Skin of body (tissue), 2 donors: Measurements from ENCODE around the gene PELI1. TPM values are rescaled to one million over a fixed set of nuclear protein-coding genes. Genes with fewer than 3 reads are reported as not detected.
"Not testable (repeated sequence)": the region's sequence is repeated elsewhere in the genome, so short reads cannot be mapped to it uniquely, and the experiment has no call there.

ENCODE experiments used
- DNase-seq: peaks from one replicate; lab custom pipeline; 2025; lab: John Stamatoyannopoulos, UW
- total RNA-seq: library from RNA; depleted of rRNA; stranded (reverse); fragments of >200 nt; gene quantifications from one replicate; pipeline ENCODE4 v1.2.3, GENCODE V29; 2014

PELI1 gene
- total RNA-seq, 1 donor from 2014 or later, result 53.9 TPM

DNA sequence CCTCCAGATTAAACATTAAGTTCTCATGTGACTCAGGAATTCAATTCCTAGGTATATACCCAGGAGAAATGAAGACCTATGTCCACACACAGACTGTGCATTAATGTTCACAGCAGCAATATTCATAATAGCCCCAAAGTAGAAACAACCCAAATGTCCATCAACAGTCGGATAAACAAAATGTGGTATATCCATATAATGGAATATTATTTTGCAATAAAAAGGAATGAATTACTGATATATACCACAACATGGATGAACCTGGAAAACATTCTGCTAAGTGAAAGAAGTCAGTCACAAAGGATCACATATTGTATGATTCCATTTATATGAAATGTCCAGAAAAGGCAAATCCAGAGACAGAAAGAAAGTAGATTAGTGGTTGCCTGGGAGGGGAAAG is 20.5 kb downstream of the PELI1 start:
- no peak for DNase-seq

DNA sequence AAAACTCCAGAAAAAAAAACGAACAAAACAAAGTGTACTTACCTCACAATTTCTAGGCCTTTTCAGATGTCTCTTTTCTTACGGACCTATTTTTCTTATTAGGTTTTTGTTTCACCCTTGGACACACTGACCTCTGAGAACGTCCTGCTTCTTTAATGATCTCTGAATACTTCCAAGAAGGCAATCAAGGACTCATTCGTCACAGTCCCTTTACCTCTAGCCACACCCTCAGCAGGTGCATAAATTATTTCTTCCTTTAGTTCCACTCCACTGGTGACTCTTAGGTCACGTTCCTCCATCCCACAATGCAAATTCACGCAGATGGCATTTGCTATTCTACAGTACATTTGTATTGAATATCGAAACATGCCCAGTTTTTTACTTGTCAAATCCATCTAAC is 21.9 kb downstream of the PELI1 start:
- DNase-seq, result no peak

DNA sequence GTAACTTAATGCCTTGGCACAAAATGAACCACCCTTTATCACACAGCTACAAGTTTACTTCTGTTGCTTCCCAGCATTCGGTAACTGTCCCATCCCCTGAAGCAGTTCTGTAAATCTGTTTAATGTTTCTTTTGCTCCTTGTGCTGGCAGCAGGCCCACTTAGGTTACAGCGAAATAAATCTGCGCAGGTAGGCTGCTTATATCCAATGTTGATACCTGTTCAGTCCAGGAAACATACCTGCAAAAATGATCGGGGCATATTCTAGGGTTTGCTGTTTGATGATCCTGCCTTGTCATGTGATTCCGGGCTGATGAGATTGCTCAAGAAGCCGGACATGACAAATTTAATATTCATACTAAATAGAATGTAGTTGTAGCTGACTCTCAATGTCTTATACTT is 23.3 kb downstream of the PELI1 start:
- DNase-seq, result no peak

DNA sequence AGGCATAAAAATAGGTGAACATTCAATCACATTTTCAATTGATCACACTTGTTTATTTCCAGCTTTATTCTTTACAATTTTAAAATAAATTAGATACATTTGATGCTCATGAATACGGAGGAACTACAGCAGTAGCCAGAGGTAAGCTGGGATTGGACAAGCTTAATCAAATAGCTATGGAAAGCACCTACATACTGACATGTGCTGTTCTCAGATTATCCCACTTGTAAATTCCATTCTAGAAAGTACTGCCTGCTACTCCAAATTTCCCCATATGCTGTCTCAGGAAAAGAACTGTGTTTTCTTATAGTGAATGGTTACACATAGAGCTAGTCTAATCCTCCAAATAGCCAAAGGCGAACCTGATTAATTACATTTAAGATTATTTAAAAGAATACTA is 24.2 kb downstream of the PELI1 start:
- DNase-seq, result no peak

DNA sequence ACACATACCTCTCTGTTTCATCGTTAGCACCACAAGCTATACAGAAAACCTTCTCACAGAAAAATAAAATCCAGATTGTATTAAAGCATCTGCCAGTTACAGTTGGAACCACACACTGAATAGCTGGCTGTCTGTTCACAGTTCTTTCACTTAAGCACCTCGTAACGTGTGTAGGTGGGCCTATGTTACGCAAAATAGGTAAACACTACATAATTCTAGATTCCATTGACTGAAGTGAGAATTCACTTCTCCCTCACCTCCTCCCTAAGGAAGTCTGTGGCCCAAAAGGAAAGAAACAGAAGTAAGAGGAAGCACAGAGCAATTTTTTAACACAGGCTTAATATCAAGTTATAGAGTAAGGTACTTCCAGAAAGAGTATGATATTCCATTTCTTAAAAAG is 24.9 kb downstream of the PELI1 start:
- no peak for DNase-seq

DNA sequence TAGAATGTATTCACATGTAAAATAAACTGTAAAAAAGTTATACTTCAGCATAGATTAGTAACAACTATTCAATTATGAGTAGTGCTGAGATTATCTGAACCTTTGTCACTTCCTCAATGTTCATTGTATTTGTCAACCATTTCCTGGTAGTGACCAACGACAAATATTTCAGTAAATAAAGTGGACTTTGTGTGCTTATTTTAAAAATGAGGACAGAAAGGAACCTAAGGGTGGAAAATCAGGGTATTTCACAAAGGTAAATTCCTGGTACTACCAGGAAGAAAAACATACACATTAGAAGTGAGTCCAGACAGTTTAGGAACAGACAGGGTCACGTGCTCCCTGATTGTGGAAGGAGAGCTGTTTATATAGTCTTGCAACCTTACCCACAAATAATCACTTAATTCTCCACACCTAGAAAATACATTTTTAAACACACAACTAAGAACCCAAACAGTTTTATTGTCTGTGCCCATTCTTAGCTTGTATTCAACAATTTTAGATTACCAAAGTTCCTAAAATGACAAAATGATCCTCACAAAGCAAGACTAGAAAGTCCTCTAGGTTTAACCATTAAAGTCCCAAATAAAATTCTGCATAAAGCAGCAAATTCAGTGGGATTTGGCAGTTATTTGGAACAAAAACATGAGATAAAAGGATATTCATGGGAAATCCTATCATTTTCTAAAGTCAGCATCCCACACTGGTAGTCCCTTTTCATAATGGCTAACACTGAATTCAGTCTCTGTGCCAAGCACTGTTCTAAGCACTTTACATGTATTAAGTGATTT is 28.2 kb downstream of the PELI1 start:
- no peak for DNase-seq

DNA sequence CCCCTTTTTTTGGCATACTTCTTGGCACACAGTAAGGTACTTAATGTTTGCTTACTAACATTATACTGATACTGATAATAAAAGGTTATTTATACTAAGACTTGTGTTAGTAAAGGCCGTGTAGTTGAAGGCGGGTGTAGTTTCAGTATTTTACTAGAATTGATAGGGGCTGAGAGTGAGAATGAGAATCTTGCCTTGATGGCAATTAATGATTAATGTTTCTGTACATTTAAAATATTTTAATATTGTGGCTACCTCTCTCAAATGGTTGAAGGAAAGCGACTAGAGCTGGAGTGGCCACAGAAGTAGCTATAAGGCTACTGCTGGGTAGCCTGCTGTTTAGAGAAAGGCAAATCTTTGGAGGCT is 29.3 kb downstream of the PELI1 start:
- DNase-seq, result no peak

DNA sequence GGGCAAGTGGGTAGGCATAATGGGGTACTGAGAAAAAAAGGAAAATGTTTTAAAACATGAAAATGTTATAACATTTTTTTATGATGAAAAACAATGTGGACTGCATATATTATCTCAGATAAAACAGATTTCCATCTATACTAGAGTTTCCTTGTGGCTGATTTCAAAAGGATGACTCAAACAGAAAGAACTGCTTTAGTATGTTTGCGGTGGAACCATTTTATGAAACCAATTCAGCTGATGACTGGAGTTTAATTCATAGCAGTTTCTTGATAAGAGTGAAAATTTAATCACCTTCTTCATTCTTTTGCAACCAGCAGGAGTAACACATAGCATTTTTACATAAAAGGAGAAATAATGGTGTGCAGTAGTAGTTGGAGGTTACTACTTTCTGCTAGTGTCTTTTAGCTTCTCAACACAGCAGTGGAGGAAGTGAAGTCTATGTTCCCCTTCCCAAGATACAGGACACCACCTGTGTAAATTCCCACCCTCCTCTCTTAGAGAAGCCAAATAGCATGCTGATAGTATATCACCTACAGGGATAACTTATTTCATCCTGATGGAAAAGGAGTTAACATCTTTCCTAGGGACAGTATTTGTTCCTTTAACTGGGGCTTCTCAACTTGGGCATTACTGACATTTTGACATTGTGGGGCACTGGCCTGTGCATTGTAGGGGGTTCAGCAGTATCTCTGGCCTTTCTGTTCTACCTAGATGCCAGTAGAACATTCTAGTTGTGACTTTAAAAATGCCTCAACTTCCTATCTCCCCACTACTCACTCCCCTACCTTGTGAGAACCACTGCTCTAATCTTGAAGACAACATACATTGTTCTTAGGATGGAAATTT is 29.9 kb downstream of the PELI1 start:
- no peak for DNase-seq

DNA sequence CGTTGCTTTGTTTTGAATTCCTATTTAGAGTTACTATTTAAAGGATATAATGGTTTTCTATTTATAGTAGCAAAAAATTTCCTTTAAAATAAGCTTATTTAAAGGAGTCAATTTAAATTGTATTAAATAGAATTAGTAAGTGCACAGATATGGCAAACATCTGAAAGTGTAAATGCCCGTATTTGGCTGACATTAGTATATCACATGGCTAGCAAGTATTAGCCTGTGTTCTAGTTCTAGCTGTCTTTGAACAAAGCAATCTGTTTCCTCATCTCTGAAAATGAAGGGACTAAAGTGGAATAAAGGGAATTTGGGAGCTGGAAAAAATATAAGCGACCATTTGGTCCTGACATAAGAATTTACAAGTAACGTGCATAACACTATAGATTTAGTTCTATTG is 32.2 kb downstream of the PELI1 start:
- no peak for DNase-seq

DNA sequence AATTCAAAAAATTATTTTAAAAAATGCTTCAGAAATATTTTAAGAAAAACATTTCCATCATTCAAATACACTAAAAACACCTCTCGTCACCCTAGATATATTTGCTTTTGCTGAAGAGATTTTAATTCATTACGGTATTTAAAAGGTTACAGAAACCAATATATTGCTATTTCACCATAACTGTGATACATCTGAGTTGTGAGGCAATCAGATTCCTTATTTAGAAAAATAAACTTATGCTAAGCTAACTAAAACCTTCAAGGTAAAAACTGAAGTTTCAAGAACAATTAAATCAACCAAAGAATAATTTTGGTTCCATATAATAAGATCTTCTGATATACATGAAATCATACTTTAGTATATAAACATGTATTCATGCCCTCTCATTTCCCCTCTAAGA is 32.8 kb downstream of the PELI1 start:
- DNase-seq, result no peak

DNA sequence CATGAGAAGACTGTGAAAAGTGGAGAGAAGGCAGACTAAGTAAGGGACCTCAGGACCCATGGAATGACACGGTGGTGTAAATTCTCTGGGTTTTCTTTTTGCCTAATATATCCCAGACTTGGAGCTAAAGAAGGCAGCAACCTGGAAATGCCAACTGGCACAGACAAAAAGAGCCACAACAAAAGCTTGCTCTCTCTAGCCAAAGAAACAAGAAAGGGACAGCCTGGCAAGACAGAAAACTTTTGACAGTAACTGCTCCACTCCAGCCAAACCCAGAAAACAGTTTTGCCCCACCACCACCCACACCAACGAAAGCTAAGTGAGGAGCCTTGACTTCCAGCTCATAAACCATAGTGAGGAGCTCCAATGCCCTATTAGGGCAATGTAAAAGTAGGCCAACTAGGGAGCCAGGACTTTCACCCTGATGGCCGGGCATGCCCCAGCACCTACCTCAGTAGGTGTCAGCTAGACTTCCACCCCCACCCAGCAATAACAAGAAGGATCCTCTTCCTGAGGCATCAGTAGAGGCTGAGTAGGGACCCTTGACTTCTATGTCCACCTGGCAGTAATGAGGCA is 35.5 kb downstream of the PELI1 start:
- no peak for DNase-seq

DNA sequence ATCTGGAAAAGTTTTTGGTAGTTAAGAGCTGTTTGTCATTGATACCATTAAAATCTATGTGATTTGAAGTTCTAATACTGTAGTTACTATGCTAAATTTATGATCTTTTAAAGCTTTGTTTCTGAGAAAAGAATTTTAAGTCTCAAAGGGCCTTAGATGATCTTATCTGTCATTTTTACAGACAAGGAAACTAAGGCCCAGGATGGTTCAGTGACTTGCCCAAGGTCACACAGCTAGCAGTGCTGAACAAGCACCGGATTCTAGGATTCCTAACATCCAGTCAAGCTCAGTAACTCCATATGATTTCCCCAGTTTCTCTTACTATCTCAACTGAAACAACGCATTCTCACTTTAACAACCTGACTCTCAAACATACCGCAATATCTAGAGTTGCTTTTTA is 37.7 kb downstream of the PELI1 start:
- DNase-seq, result no peak

DNA sequence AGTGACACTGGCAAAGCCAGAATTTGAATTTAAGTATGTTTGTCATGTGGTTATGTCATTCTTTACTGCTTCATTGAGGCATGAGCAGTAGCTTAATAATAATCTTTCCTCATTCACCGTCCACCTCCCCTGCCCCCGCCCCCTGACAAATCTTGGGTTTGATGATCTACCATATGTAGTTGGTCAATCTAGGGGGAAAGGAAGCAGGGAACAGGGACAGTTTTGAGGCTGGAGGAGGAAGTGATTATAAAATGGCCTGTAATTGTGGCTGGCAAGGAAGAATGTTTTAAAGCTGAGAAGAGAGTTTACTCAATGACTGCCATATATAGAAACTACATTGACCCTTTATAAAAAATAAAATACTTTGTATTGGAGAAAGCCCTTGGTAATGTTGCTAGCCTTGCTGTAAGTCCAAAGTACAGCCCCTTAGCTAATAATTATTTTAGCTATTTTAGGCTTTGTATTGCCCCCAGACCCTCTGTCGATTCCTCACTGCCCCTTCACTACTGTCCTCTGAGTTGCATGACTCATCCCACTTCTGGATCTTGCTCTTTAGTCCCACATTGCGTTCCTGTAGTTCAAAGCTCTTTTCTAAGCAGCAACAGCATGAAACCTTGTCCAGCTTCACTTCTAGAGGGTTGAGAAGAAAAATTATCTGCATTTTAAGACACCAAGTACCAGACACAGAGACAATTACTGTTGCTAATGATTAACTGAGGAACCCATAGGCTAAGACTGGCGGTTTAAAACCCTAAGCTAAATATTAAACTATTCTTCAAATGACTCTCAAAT is 38.4 kb downstream of the PELI1 start:
- DNase-seq, result no peak

DNA sequence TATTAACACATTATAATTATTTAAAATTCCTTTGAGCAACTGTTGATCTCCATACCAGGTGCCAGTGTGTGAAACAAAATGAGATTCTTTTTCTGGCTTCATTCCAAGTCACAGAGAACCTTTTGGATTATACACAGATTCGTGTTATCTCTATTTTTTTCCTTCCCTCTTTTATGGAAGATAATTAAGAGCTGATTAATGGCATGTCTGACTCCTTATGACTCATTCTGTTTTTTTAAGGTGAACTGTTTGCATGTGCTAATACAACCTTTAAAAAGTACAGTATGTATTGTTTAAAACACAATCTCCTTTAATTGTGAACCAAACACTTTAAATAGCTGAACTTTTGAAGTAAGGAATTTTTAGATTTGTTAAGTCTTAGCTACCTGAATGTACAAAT is 39.3 kb downstream of the PELI1 start:
- no peak for DNase-seq

DNA sequence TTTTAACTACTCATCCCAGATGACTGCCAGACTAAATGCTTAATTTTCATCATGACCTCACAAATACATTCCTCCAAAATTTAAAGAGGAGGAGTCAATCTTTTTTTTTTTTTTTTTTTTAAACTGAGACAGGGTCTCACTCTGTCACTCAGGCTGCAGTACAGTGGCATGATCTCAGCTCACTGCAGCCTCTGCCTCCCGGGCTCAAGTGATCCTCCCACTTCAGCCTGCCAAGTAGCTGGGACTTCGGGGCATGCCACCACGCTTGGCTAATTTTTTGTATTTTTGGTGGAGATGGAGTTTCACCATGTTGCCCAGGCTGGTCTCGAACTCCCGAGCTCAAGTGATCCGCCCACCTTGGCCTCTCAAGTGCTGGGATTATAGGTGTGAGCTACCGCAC is 41.5 kb downstream of the PELI1 start:
- peak; percentile 34 for DNase-seq

DNA sequence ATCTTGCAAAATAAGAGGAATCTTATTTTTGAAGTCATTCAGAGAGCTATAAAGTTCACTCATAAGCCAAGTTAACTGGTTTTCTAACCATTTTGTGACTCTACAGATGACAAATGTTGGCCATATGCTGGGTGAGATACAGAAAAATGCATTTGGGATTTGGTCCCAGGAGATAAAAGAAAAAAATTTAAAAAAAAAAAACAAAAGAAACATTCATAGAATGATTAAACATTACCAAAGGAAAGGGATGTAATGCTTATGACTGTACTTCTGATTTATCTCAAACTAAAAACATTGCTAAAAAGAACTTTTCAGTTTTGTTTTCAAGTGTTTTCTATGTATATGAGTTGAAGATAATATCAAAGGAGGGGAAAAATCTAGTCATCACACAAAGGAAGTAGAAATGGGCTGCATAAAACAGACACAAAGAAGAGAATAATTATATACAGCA is 43.1 kb downstream of the PELI1 start:
- DNase-seq, result peak; percentile 34

DNA sequence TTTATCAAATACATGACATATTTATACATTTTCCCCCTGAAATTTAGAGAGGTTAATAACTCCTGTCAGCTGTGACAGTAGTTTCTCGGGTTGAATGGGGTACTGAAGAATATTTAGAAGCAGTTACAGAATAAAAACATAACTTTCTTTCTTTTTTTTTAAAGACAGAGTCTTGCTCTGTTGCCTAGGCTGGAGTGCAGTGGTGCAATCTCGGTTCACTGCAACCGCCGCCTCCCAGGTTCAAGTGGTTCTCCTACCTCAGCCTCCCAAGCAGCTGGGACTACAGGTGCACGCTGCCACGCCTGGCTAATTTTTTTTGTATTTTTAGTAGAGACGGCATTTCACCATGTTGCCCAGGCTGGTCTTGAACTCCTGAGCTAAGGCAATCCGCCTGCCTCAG is 43.6 kb downstream of the PELI1 start:
- DNase-seq, result not testable (repeated sequence)

DNA sequence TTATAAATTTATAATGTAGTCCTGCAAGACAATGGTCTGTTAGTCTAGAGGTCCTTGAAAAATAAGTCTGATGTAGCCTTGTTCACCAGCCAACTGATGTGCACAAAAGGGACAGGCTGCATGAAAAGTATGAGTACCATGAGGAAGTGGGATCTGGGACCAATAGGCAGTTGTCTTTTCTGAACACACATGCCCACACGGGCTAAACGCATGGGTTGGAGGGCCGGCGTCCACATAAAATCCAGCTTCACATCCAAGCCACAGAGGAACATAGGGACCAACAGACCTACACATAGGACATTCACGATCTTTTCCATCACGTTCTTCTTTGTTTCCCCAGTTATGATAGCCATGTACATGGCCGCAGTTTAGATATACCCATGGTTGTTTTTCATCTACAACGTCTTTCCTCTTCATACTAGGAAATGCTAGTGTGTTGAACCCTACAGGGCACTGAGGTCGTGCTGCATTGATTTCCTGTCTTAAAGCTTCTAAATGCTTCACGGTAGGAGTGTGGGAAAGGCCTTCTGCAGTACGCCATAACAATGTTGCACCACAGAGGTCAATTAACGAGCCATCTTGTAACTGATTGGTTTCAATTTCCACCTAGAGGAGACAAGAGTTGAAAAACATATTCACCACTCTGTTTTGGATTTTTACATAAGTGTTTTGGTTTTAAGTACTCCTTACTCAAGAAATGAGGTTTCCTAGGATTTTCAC is 49.4 kb downstream of the PELI1 start:
- no peak for DNase-seq

DNA sequence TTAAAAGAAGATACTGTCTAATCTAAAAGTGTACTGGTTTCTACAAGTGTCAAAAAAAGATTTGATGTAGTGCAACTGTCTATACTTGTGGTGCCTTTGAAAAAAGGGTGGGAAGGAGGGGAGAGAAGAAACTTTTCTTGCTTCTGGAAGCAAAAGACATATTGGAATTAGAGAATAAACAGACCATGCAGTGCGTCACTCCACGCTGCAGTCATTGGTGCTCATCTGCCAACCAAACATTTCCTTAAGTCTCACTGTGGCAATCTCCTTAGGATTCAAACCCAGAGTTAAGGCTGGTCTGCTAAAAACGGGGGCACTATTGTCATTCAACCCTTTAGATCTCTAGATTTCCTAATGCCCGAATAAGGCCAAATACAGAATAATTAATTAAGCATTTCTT is 50.9 kb downstream of the PELI1 start:
- no peak for DNase-seq

DNA sequence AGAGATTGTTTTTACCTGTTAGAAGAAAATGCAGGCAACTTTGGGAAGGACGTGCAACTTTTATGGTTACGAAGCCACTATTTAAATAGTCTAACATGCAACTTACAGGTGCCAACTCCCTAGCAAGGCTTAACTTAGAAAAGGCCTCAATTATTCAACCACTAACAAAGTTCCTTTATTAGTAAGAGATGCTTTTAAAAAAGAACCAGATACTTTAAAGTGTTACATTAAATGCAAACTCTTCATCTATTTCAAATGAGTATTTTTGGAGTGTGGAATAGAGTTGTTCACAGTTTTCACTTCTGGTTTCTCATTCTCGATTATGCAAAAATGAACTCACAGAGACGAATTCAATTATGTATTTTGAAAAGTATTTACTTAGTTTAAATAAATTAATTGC is 51.7 kb downstream of the PELI1 start:
- DNase-seq, result no peak

DNA sequence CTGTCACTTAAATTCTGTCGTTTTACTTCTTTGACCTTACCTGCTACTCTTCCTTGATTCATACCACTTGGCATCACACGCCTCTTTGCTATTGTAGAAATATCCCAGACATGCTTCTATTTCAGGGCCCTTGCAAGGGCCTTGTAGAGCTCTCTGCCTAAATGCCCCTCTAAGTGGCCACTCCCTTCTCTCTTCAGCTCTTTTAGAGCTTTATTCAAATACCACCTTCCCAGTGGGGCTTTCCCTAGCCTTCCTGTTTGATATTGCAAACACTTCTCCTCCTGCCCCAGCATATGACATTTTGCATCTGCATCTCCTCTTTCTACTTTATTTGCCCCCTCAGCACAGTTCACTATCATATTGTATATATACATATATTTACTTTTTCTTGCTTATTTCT is 54.0 kb downstream of the PELI1 start:
- no peak for DNase-seq
